Thoracic aorta (tissue), 2 donors: ENCODE measurements around the gene INSYN2B. TPM values are rescaled to one million over a fixed set of nuclear protein-coding genes. Genes with fewer than 3 reads are reported as not detected.

Experiments used
- ATAC-seq: fragments of 150-250 bp; one replicate; pipeline ENCODE4 v1.8.0; 2017; ENCODE audit warnings: low read depth; ENCODE audit not compliant: insufficient number of reproducible peaks, low FRiP score
- DNase-seq: peaks from one replicate; pipeline ENCODE4 v3.0.0-alpha.2; 2020; ENCODE audit warnings: low spot score
- H3K27ac ChIP-seq, 2 donors: fragments of 200-600 bp; sonication (generic); 1 replicate in 1 of 2; 2 replicates in 1 of 2; pipeline ENCODE4 v1.5.1; 2016; ENCODE audit warnings: mild to moderate bottlenecking in 2 of 2, moderate library complexity in 2 of 2
- H3K27me3 ChIP-seq: fragments of 200-600 bp; sonication (generic); replicated peaks from 2 replicates; pipeline ENCODE4 v1.6.0; 2016; ENCODE audit warnings: mild to moderate bottlenecking; ENCODE audit not compliant: insufficient read depth
- H3K36me3 ChIP-seq: fragments of 200-600 bp; sonication (generic); one replicate; pipeline ENCODE4 v1.5.1; 2016
- H3K4me1 ChIP-seq, 2 donors: fragments of 200-600 bp; sonication (generic); 1 replicate in 1 of 2; 2 replicates in 1 of 2; pipeline versions ENCODE4 v1.5.1 to v1.6.0; 2016; ENCODE audit warnings: low read depth in 2 of 2, mild to moderate bottlenecking in 1 of 2; ENCODE audit not compliant: control insufficient read depth in 1 of 2
- H3K4me3 ChIP-seq: fragments of 200-600 bp; sonication (generic); 2 replicates; pipeline ENCODE4 v1.5.1; 2016; ENCODE audit warnings: mild to moderate bottlenecking
- H3K9me3 ChIP-seq: fragments of 200-600 bp; sonication (generic); 2 replicates; pipeline ENCODE4 v1.5.1; 2016
- total RNA-seq, 2 donors: library from RNA; depleted of rRNA; stranded (reverse); fragments of >200 nt; gene quantifications; one replicate each; pipeline versions ENCODE4 v1.1.0 to v1.2.3, GENCODE V29; 2016
- TF ChIP-seq, protein P1 (sequence below): fragments of 200-600 bp; sonication (generic); IDR thresholded peaks from one replicate; pipeline ENCODE4 v1.5.1; 2019; ENCODE audit warnings: antibody characterized with exemption

The INSYN2B gene
- total RNA-seq, 2 donors from 2014 or later, result 1.1 TPM; not detected in 1

DNA sequence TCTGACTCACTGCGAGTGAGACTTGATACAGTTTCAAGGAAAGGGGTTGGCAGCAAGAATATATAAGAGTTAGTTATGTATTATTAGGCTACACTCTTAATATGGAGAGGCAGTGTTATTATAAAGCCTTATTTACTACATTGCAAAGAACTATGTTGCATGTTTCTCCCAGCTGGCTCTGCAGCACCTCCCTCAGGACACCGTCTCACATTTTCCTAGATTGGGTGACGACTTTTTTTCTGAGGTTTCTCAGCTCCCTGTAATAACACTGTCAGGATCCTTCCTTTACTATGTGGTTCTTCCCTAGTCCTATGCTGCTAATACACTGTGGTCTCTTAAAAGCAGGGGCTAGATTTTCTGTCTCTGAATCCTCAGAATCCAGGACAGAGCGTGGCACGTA is 153.7 kb downstream of the INSYN2B start:
- no peak for ATAC-seq
- TF ChIP-seq, protein P1, sequence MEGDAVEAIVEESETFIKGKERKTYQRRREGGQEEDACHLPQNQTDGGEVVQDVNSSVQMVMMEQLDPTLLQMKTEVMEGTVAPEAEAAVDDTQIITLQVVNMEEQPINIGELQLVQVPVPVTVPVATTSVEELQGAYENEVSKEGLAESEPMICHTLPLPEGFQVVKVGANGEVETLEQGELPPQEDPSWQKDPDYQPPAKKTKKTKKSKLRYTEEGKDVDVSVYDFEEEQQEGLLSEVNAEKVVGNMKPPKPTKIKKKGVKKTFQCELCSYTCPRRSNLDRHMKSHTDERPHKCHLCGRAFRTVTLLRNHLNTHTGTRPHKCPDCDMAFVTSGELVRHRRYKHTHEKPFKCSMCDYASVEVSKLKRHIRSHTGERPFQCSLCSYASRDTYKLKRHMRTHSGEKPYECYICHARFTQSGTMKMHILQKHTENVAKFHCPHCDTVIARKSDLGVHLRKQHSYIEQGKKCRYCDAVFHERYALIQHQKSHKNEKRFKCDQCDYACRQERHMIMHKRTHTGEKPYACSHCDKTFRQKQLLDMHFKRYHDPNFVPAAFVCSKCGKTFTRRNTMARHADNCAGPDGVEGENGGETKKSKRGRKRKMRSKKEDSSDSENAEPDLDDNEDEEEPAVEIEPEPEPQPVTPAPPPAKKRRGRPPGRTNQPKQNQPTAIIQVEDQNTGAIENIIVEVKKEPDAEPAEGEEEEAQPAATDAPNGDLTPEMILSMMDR, result no peak
- no peak for DNase-seq
- Histone ChIP-seq H3K27me3 (no peaks in the 10 kb centered on the region), H3K36me3 (no peaks in the 10 kb centered on the region), H3K27ac (no peak overlapping the region), H3K9me3 (no peaks in the 10 kb centered on the region), H3K4me3 (no peak overlapping the region), H3K4me1 (no peaks in the 10 kb centered on the region)

DNA sequence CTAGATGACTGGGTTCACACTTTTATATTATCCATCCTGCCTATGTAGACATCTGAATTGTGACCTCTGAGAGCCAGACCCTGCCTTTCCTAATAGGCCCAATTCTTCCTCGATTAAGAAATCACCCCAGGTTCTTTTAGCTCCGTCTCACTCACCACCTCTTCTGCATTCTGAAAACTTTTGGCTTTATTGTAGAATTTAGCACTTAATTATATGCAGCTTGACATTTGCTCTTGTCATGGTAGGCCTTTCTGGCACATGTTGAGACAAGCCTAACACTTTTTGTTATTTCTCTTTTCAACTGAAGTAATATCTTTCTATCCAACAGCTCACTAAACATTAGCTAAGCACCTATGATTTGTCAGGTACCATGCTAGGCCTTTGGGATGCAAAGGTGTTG is 163.3 kb downstream of the INSYN2B start:
- Histone ChIP-seq H3K9me3 (no peaks in the 10 kb centered on the region), H3K4me1 (no peaks in the 10 kb centered on the region), H3K27ac (no peak overlapping the region), H3K36me3 (no peaks in the 10 kb centered on the region), H3K4me3 (no peak overlapping the region), H3K27me3 (no peaks in the 10 kb centered on the region)
- TF ChIP-seq, protein P1, result no peak
- ATAC-seq, result no peak
- DNase-seq, result no peak

DNA sequence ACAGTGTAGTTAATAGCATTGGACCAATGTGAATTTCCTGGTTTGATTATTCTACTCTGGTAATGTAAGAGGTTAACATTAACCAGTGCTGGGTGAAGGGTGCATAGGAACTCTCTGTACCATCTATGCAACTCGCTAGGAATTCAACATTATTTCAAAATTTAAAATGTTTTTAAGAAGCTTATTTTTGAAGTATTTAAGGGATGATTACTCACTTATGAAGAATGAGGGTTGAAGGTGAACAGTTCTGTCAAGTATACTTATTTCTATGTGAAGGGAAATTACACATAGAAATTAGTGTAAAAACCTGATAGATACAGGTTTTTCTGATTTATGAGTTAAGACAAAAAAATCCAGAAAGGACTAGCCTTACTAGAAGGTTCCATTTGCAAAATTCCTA is 165.8 kb downstream of the INSYN2B start:
- no peak for ATAC-seq
- H3K27ac ChIP-seq, result no peak overlapping the region
- H3K36me3 ChIP-seq, result no peaks in the 10 kb centered on the region
- H3K4me3 ChIP-seq, result no peak overlapping the region
- TF ChIP-seq, protein P1, result no peak
- no peak for DNase-seq
- H3K9me3 ChIP-seq, result no peaks in the 10 kb centered on the region
- H3K27me3 ChIP-seq, result no peaks in the 10 kb centered on the region
- no peaks in the 10 kb centered on the region for H3K4me1 ChIP-seq

Other genes with a start within 250 kb of the INSYN2B start
- not detected for gene FOXI1, start 125.4 kb upstream of the INSYN2B start, total RNA-seq